HG02938 (cell line): ENCODE measurements around the gene ZNF837.
A peak's percentile ranks its signal among the peaks of the same experiment; 100 is the strongest.

ENCODE experiments used
- ATAC-seq: cut with Tn5 transposase; IDR thresholded peaks from one replicate; pipeline ENCODE4 v1.9.1; 2021; ENCODE audit warnings: mild to moderate bottlenecking, moderate library complexity; ENCODE audit not compliant: unreplicated experiment

ZNF837 gene

DNA sequence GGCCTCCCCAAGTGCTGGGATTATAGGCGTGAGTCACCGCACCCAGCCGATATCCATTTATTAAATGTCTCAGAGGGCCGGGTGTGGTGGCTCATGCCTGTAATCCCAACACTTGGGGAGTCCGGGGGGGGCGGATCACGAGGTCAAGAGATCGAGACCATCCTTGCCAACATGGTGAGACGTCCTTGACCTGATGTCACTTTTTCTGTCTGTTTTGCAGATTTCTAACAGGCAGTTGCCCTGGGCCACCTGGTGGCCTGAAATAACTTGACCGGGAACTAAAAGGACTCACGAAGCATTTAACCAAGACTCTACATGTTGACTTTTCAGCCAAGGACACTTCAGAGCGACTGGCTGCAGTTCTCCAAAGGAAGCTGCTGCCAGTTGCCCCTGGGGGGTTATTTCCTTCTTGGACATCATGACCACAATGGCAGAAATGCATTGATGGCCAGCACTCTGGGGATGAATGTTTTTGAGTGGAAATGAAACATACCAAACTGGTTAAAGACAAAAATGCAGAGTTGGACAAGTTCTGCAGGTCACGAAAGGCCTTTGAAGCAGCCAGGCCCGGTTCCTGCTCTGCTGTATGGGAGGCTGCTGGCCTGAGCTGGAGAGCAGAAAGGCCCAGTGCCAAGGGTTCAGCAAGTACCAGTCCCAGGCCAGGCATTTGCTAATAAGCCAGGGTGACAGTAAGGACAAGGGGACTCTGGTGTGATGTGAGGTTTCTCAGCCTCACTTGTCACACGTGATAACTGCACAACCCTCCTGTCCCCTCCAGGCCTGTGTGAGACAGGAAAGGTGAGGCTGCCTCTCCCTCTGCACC lies 8.3 kb downstream of the ZNF837 start:
- ATAC-seq = no peak

DNA sequence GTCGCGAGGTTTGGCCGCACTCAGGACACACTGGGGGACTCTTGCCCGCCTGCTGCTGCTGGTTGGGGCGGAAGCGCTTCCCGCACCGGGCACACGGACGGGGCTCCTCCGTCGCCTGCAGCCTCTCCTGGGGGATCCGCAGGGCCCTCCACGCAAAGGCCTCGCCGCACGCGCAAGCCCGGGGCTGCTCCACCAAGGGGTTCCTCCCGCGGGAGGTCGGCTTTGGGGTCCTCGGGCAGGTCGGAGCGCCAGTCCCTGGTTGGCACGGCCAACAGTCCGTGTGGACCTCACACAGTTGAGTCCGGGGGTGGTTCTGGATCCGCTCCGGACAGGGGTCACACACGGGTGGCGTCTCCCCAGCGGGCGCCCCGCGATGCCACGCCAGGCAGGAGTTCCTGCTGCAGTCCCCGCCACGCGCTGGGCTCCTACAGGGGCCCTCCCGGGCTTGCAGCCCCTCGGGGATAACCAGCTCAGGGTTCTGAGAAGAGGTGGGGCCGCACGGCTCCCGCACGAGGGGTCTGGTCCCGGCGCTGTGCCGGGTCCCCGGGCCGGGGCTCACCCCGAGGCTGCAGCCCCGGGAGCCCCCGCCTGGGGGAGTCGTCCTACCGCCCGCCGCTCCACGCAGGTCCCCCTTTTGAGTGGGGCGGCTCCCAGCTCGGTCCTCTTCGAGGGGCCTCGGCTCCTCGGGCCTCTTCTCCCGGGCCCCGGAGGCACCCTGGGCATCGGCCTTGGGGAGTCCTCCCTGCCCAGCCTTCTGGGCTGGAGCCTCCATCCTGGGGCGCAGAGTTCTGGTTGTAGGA lies 12.1 kb downstream of the ZNF837 start:
- no peak for ATAC-seq

DNA sequence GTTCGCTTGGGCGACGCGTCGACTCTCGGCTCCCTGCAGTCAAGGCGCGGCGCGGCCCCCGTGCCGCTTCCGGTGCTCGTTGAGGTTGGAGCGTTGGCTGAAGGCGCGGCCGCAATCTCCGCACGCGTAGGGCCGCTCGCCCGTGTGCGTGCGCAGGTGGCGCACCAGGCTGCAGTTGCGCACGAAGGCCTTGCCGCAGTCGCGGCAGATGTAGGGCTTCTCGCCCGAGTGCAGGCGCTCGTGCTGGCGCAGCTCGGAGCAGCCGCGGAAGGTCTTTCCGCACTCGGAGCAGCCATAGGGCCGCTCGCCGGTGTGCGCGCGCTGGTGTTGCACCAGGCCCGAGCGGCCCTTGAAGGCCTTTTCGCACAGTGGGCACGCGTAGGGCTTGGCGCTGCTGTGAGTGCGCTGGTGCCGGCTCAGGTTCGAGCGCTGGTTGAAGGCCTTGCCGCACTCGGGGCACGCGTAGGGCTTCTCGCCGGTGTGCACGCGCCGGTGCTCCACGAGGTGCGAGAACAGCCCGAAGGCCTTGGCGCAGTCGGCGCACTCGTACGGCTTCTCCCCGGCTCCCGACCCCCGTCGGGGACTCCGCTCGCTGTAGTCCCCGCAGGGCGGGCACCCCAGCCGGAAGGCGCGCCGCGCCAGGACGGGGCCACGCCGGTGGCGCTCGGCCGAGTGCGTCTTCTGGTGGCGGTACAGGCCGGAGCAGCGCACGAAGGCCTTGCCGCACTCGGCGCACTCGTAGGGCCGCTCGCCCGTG lies 13.0 kb downstream of the ZNF837 start:
- ATAC-seq = no peak

DNA sequence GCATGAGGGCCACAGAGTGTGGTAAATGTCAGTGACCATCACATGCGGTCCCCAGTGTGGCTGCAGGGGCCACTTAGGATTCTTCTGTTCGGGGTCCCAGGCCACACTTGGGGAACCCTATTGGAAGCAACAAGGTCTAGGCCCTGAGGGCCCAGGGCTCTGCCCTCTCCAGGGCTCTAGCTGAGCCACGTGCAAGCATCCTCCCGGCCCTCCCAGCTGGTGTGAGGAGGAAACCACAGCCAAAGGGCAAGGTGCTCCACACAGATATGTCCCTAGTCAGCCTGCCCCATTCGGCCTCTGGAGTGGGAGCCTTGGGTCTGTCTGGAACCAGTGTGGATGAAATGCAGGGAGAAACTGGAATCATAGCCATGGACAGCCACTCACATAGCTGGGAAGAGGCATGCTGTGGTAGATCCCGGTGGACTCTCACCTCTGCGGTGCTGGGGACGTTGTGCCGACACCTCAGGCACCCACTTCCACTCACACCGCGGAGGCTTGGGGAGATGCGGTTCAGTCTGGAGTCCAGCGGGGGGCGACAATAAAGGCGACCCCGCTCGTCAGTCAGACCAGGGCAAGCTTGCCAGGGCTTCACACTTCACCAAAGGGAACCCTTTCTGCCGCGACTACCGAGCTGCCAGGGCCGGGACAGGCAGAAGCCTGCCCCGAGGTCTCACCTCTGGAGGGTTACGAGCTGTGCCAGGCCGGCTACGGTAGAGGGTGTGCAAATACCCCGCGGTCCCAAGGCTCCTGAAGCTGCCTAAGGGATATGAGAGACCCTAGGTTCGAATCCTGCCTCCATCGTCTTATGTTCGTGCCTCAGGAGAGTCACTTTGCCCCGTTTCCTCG lies 14.0 kb downstream of the ZNF837 start:
- ATAC-seq = no peak

DNA sequence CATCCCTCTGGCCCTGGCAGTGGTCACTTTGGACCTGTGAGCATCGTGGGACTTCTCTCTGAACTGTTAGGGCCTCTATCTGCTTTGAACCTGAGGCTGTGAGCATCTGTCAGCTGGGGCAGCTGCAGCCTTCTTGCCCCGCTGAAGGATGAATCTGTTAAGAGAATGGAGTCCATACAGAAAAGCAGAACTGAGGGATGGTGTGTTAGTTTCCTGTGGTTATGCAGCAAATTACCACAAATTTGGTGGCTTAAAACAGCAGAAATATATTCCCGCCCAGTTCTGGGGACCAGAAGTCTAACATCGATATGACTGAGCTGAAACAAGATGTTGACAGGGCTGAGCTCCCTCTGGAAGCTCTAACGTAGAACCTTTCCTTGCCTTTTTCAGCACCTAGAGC lies 16.7 kb downstream of the ZNF837 start:
- no peak for ATAC-seq

DNA sequence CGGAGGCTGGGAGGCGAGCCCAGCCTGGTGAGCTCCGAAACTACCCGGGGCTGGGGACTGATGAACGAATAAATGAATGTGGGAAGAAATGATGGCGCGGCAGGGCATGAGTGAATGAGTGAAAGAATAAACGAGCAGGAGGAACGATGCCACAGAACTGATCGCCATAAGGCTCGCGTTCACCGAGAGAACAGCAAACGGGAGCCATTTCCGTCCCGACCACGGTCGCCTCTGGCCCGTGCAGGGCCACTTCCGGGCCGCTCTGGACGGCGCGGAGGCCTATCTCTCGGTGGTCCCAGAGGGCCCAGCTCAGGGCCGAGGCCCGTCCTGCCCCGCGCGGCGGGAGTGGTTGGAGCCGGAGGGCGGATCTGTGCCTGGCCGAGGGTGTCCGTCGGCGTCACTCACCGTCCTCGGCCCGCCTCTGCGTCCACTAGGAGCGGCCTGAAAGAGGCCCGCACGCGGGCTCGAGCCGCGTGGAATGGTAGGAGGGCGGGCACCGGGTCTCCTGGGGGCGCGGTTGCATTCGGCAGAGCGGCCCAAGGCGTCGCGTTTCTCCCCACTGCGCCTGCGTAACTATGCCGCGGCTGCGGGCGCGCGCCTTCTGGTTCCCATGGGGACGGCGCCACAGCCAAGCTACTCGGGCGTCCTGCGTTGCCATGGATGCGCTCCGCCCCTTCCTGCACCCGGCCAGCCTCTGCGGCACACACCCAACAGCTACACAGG lies 18.4 kb downstream of the ZNF837 start, which contains the start of gene ZNF497:
TSS of gene ZNF497 (minus strand) at position 480 of the 723 bp plus-strand sequence. CDS start 5,116 bp downstream, outside the sequence.
- ATAC-seq = peak; percentile 78

DNA sequence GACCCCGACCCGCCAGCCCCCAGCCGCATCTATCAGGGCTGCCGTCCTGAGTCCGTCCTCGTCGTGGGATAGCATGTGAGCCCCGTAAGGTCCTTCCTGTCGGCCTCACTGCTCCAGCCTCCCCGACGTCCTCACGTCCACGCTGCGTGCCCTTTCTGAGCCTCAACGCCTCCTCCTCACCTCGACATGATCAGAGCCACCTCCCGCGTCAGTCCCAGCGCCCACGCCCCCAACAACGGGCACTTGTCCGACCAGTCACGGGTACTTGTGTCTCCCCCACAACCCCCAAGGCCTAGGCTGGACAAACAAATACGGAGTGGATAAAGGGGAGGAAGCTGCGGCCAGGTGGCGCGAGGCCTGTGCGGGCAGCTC lies 18.9 kb downstream of the ZNF837 start:
- ATAC-seq = peak; percentile 8

DNA sequence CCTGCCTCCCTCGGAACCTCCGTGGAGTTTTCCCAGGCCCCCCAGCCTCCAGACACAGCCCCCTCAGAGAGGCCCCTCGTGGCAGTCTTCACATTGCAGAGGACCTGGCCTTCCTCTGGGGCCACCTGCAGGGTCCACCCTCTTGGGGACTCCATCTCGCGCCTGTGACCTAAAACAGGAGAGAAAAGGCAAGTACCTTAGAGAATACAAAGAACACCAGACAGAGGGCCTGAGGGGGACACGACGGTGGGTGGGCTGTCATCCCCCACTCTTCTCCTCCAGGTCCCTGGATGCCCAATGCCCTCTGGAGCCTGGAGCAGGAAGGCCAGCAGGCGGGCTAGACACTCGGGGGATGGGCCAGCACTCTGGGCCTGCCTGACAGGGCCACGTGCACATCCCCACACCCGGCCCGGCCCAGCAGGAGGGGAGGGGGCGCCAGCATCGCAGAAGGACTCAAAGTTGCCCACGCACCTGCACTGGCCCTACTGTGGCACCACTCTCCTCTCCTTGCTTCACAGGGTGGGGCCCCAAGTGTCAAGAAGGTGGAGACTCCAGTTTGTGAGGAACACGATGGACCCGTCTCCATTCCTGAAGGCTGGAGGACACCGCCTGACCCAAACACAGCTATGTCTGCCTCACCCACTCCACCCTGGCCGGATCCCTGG lies 23.2 kb downstream of the ZNF837 start:
- no peak for ATAC-seq

DNA sequence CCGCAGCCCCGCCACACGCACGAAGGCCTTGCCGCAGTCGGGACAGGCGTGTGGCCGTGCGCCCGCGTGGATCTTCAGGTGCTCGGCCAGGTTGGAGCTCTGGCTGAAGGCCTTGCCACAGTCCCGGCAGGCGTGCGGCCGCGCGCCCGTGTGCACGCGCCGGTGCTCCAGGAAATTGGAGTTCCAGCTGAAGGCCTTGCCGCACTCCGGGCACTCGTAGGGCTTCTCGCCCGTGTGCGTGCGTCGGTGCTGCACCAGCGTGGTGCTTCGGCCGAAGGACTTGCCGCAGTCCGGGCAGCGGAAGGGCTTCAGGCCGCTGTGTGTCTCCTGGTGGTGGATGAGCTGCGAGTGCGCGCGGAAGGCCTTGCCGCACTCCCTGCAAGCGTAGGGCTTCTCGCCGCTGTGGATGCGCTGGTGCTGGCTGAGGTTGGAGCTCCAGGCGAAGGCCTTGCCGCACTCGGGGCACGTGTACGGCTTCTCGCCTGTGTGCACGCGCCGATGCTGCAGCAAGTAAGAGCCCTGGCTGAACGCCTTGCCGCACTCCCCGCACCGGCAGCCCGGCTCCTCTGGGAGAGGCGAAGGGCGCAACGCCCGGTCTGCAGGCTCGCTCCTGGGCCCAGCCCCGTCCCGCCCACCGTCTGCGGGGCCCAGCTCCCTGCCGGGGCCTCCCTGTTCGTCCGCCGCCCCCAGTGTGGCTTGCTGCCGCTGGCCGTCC lies 23.9 kb downstream of the ZNF837 start:
- no peak for ATAC-seq

DNA sequence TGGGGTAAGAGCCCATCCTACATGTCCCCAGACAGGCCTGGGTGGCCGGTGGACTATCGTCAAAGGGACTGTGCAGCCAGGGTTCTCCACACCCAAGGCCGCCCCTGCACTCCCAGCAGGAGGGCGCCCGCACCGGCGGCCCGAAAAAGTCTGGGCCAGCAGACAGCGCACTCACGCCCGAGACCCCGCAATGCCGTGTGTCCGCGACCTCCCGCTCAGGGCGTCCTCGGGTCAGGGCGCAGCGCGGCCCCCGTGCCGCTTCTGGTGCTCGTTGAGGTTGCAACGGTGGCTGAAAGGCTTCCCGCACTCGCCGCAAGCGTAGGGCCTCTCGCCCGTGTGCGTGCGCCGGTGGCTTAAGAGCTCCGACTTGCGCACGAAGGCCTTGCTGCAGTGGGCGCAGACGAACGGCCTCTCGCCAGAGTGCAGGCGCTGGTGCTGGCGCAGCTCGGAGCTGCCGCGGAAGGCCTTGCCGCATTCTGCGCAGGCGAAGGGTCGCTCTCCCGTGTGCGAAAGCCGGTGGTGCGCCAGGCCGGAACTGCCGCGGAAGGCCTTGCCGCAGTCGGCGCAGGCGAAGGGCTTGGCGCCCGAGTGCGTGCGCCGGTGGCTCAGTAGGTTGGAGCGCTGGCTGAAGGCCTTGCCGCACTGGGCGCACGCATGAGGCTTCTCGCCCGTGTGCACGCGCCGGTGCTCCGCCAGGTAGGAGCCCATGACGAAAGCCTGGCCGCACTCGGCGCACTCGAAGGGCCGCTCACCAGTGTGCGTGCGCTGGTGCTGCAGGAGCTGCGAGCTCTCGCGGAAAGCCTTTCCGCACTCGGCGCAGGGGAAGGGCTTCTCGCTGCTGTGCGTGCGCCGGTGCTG lies 24.7 kb downstream of the ZNF837 start:
- no peak for ATAC-seq

DNA sequence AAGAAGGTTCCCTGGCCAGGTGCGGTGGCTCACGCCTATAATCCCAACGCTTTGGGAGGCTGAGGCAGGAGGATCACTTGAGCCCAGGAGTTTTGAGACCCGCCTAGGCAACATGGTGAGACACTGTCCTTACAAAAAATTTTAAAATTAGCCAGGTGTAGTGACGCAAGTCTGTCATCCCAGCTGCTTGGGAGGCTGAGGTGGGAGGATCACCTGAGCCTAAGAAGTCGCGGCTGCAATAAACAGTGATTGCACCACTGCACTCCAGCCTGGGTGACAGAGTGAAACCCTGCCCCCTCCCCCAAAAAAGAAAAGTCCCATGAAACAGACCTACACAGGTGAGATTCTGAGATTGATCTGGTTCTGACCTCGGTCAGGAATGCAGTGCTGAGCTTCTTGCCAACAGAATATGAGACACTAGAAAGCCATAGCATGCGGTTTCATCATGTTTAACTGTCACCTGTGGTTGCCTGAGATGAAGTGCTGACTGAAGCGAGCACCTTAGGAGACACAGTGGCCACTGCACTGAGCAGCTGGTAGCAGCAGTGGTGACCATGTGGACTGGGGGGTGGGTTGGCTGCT lies 25.5 kb downstream of the ZNF837 start:
- ATAC-seq = no peak

DNA sequence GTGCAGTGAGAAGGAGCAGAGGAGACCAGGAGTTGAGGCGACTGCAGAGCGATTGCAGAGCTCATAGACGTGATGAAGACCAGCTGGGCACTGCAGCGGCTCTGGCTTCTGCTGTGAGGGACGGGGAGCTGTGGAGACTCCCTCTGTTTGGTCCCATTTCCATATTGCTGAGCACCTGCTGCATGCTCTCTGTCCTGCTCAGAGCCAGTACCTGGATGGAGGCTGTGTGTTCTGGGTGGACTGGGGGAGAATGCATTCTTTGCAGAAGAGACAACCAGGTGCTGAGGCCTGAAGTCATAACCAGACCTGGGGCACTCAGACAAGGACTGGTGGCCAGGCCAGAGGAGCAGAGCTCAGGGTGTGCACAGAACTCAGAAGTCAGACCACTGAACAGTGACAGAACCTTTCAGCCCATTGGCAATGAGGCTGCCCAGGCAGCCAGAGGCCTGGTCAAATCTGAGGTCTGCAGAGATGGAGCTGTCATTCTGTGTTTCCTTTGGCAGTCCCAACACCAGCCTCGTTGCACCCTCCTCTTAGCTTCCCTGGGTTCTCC lies 26.3 kb downstream of the ZNF837 start:
- ATAC-seq = no peak

DNA sequence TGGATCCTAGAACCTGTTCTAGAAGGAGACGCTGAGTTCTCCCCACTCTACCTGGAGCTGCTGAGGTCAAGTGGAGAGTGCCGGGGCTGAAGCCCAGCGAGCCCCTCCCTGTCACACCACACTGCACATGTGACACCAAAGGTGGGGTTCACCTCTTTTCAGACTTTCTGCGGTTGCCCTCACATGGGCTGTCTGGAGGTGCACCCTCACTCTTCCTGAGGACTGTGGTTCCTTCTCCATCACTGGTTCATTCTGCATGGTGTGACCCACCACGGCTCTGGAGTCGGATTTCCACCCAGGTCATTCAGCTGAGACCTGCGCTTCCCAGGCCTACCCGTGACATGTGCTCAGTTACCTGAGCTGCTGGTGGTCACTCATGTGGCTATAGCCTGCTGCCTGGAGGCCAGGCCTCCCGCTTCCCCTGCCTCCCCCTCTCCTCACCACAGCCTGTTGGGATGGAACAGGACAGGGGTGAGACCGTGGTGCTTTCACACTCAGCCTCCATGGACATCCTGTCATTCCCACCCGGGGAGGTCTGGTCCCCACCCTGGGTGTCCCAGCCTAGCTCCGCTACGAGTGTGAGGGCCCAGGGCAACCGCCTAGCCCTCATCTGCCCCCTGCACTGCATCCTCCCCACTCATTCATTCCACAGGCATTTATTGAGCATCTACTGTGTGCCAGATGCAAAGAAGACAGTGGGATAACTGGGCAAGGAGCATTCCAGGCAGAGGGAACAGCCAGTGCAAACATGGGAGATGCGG lies 26.9 kb downstream of the ZNF837 start:
- no peak for ATAC-seq

DNA sequence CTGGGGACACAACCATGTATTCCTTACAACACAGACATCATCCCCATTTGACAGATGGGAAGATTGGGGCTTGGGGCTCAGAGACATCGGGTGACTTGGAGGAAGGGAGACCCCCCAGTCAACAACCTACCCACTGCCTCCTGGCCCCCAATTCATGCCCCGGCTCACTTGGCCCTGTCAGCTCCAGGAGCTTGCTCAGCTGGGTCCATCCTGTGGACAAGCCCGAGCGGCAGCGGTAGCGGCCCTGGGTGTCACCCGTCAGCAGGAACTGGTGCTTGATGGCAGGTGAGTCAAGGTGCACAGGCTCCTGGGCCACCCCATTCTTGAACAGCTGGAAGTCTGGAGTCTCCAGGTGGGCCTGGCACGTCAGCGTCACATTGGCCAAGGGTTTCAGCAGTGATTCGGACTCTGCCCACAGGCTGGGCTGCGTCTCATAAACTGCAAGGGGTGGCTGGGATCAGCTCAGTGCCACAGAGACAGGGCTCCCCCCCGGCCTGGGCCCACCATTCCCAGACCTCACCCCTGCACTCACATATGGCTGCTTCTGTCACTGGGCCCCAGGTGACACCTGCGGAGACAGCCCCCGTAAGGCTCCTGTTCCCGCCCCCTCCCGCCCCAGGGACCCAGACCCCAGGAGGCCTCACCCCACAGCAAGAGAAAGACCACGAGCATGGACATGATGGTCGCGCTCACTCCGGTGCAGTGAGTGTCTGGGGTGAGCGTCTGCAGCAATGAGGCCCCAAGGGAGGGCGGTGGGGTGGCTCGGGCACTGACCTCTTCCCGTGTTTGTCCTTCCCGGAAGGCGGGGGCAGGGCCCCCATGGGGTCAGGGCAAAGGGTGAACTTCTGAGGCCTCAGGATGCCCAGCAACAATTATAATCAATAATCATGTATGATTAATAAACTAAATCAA lies 27.8 kb downstream of the ZNF837 start, which contains the start of gene A1BG:
TSS of gene A1BG (minus strand) at position 733 of the 912 bp plus-strand sequence. CDS start at position 678, 55 bp downstream.
- ATAC-seq = no peak
